HL-60 (cell line): ENCODE results near the gene NPS.

Experiments used
- DNase-seq, 2 experiments: peaks; one replicate each; pipeline ENCODE4 v3.0.0-alpha.2; 2010 to 2020; ENCODE audit warnings: low read depth in 1 of 2, low spot score in 1 of 2
- H3K27ac ChIP-seq: fragments of 250-450 bp; sonication (Bioruptor Pico); replicated peaks from 2 replicates; pipeline ENCODE4 v1.5.1; 2020; ENCODE audit warnings: mild to moderate bottlenecking, moderate library complexity
- H3K27me3 ChIP-seq: fragments of 250-450 bp; sonication (Bioruptor Pico); 2 replicates; pipeline ENCODE4 v1.5.1; 2021; ENCODE audit warnings: mild to moderate bottlenecking, moderate library complexity; ENCODE audit not compliant: insufficient read depth, poor library complexity, severe bottlenecking
- H3K4me3 ChIP-seq: replicated peaks from 2 replicates; pipeline ENCODE4 v1.5.1; 2011; ENCODE audit warnings: mild to moderate bottlenecking, control low read depth, low read length; ENCODE audit not compliant: insufficient read depth
- GABPA ChIP-seq: IDR thresholded peaks from 2 replicates; pipeline ENCODE4 v1.6.1; 2012; ENCODE audit warnings: low read depth
- POLR2AphosphoS5 ChIP-seq: IDR thresholded peaks from 2 replicates; pipeline ENCODE4 v1.6.1; 2012; ENCODE audit warnings: low read depth
- SPI1 ChIP-seq: IDR thresholded peaks from 2 replicates; pipeline ENCODE4 v1.6.1; 2012; ENCODE audit warnings: low read depth, mild to moderate bottlenecking, borderline replicate concordance
- TF ChIP-seq, protein P1 (sequence below): IDR thresholded peaks from 2 replicates; pipeline ENCODE4 v1.6.1; 2012; ENCODE audit warnings: low read depth; ENCODE audit not compliant: insufficient replicate concordance
- TF ChIP-seq, protein P2 (sequence below): IDR thresholded peaks from one replicate; pipeline ENCODE4 v1.5.1; 2011; ENCODE audit warnings: low read length, control low read depth, inconsistent platforms; ENCODE audit not compliant: insufficient read depth

NPS gene

DNA sequence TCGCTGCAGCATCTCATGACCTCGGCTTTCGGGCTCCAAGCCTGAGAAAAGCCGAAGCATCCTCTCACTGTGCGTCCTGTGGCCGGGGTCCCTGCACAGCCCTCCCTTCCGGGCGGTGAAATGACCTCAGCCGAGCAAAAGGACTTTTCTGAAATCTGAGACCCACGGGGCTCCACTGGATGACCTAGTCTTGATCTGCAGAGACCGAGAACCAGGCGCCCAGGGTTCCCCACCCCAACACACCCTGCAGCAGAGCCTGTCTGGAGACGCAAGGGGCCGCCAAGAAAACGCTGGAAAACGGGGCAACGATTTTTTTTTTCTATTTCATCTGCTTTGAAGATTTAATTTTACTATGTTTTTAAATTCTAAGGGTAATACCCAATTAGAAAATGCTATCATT, 31.7 kb downstream of the NPS start:
- TF ChIP-seq, protein P1, sequence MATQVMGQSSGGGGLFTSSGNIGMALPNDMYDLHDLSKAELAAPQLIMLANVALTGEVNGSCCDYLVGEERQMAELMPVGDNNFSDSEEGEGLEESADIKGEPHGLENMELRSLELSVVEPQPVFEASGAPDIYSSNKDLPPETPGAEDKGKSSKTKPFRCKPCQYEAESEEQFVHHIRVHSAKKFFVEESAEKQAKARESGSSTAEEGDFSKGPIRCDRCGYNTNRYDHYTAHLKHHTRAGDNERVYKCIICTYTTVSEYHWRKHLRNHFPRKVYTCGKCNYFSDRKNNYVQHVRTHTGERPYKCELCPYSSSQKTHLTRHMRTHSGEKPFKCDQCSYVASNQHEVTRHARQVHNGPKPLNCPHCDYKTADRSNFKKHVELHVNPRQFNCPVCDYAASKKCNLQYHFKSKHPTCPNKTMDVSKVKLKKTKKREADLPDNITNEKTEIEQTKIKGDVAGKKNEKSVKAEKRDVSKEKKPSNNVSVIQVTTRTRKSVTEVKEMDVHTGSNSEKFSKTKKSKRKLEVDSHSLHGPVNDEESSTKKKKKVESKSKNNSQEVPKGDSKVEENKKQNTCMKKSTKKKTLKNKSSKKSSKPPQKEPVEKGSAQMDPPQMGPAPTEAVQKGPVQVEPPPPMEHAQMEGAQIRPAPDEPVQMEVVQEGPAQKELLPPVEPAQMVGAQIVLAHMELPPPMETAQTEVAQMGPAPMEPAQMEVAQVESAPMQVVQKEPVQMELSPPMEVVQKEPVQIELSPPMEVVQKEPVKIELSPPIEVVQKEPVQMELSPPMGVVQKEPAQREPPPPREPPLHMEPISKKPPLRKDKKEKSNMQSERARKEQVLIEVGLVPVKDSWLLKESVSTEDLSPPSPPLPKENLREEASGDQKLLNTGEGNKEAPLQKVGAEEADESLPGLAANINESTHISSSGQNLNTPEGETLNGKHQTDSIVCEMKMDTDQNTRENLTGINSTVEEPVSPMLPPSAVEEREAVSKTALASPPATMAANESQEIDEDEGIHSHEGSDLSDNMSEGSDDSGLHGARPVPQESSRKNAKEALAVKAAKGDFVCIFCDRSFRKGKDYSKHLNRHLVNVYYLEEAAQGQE = no peak
- no peak for TF ChIP-seq POLR2AphosphoS5
- TF ChIP-seq SPI1 = no peak
- TF ChIP-seq, protein P2, sequence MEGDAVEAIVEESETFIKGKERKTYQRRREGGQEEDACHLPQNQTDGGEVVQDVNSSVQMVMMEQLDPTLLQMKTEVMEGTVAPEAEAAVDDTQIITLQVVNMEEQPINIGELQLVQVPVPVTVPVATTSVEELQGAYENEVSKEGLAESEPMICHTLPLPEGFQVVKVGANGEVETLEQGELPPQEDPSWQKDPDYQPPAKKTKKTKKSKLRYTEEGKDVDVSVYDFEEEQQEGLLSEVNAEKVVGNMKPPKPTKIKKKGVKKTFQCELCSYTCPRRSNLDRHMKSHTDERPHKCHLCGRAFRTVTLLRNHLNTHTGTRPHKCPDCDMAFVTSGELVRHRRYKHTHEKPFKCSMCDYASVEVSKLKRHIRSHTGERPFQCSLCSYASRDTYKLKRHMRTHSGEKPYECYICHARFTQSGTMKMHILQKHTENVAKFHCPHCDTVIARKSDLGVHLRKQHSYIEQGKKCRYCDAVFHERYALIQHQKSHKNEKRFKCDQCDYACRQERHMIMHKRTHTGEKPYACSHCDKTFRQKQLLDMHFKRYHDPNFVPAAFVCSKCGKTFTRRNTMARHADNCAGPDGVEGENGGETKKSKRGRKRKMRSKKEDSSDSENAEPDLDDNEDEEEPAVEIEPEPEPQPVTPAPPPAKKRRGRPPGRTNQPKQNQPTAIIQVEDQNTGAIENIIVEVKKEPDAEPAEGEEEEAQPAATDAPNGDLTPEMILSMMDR = no peak
- no peak for TF ChIP-seq GABPA
- Histone ChIP-seq H3K4me3 (no peak overlapping the region), H3K27ac (no peak overlapping the region), H3K27me3 (peaks cover 3% of the 10 kb centered on the region)
- DNase-seq = no peak

DNA sequence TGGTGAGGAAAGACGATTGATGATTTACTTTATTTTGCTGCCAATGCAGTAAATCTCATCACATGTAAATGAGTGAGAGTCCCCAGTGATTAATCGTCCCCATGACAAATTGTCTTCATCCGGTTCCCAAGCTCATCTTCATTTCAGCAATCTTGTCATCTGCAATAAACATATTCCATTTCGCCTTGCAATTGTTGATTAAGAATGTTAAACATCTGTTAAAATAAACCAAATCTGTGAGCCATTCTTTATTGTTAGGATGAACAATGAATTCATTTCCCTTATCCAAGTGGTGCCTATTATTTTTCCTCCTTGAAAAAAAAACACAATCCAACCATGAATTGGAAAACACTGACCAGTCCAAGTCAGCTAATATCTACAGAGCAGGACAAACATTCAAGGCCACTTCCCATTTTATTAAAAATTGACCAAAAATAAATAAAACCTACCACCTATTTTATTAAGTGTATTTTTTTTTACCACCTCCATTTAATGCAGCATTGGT, 36.5 kb downstream of the NPS start:
- TF ChIP-seq, protein P1 = no peak
- TF ChIP-seq SPI1 = no peak
- TF ChIP-seq, protein P2 = no peak
- TF ChIP-seq GABPA = no peak
- no peak for TF ChIP-seq POLR2AphosphoS5
- Histone ChIP-seq H3K27ac (no peak overlapping the region), H3K27me3 (peaks cover 3% of the 10 kb centered on the region), H3K4me3 (no peak overlapping the region)
- DNase-seq = no peak

DNA sequence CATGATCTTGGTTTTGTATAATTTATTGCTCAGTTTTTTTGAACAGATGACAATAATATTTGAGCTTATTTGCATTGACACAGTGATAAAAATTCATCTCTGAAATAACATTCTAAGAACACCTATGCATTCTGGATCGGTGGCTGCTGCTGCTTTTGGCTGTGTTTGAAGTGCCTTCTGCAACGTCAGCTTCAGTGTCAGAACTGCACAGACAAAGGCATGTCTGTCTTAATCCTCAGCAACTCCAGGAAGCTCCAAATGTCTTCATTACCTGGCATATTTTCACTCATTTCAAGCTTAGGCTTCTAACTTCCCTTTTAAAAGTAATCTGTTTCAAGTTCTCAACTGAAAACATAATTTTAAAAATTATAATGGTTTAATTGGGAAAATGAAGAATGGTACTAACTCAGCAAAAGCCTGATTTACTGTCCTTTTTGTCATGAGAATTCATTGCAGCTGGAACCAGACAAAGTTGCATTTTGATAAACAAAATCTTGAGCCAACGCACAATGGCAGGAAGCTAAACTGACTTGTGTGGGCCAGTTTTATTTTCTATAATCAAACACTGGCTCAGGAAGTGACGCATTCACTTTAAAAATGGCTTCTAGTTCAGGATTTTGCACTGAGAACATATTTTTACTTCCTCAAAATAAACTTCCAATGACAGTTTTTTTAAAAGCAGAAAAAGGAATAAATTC, 38.7 kb downstream of the NPS start:
- Histone ChIP-seq H3K27me3 (peaks cover 3% of the 10 kb centered on the region), H3K27ac (no peak overlapping the region), H3K4me3 (no peak overlapping the region)
- DNase-seq = no peak
- no peak for TF ChIP-seq GABPA
- TF ChIP-seq, protein P2 = no peak
- TF ChIP-seq SPI1 = no peak
- TF ChIP-seq, protein P1 = no peak
- TF ChIP-seq POLR2AphosphoS5 = no peak
